Thyroid gland (tissue), 4 donors: Measurements from ENCODE around the gene FBXO11.

Source experiments
- POLR2A ChIP-seq, 2 donors: fragments of 450-650 bp; IDR thresholded peaks; one replicate each; pipeline ENCODE4 v1.6.1; 2017; ENCODE audit warnings: antibody characterized with exemption in 2 of 2, mild to moderate bottlenecking in 2 of 2, moderate library complexity in 1 of 2
- TF ChIP-seq, protein P1 (sequence below), 6 experiments: fragments of 200-600 bp in 3 of 6; fragments of 450-650 bp in 3 of 6; sonication (generic) in 3 of 6; IDR thresholded peaks; one replicate each; pipeline ENCODE4 v1.5.1; 2016 to 2019; ENCODE audit warnings: antibody characterized with exemption in 6 of 6, mild to moderate bottlenecking in 2 of 6, inconsistent platforms in 1 of 6, moderate library complexity in 1 of 6

DNA sequence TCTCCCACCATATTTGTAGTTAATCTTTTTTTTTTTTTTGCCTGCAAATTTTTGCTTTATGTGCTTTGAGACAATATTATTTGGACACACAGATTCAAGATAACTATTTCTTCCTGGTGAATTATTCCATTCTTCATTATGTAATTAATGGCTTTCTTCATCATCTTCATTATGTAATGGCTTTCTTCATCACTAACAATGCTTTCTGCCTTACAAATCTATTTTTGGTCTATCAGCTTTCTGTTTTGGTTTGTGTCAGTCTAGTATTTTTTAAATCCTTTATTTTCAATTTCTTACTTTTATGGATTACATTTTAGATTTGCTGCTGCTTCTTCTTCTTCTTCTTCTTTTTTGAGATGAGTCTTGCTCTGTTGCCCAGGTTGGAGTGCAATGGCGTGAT lies 62.9 kb downstream of the FBXO11 start:
- TF ChIP-seq, protein P1, sequence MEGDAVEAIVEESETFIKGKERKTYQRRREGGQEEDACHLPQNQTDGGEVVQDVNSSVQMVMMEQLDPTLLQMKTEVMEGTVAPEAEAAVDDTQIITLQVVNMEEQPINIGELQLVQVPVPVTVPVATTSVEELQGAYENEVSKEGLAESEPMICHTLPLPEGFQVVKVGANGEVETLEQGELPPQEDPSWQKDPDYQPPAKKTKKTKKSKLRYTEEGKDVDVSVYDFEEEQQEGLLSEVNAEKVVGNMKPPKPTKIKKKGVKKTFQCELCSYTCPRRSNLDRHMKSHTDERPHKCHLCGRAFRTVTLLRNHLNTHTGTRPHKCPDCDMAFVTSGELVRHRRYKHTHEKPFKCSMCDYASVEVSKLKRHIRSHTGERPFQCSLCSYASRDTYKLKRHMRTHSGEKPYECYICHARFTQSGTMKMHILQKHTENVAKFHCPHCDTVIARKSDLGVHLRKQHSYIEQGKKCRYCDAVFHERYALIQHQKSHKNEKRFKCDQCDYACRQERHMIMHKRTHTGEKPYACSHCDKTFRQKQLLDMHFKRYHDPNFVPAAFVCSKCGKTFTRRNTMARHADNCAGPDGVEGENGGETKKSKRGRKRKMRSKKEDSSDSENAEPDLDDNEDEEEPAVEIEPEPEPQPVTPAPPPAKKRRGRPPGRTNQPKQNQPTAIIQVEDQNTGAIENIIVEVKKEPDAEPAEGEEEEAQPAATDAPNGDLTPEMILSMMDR (IDR thresholded peaks at IDR 0.05): no peak
- no peak for TF ChIP-seq POLR2A (IDR thresholded peaks at IDR 0.05)
